Fibroblast of lung (primary cell): ENCODE data around the gene TMEM135. TPM values are rescaled to one million over a fixed set of nuclear protein-coding genes. Genes with fewer than 3 reads are reported as not detected.

Experiments
- DNase-seq, 2 donors: peaks; one replicate each; pipeline versions ENCODE4 v3.0.0 to v3.0.0-alpha.2; 2010; ENCODE audit warnings: low read depth in 2 of 2
- H2AFZ ChIP-seq: 2 replicates; pipeline ENCODE4 v1.5.1; 2012; ENCODE audit warnings: low read length, control low read depth, inconsistent platforms
- H3K27ac ChIP-seq: 2 replicates; pipeline ENCODE4 v1.5.1; 2011; ENCODE audit warnings: low read length, control low read depth; ENCODE audit not compliant: insufficient read depth
- H3K27me3 ChIP-seq: 2 replicates; pipeline ENCODE4 v1.5.1; 2011; ENCODE audit warnings: mild to moderate bottlenecking, low read length; ENCODE audit not compliant: control insufficient read depth, insufficient read depth
- H3K36me3 ChIP-seq: 2 replicates; pipeline ENCODE4 v1.5.1; 2011; ENCODE audit warnings: low read length; ENCODE audit not compliant: control insufficient read depth, insufficient read depth
- H3K4me1 ChIP-seq: 2 replicates; pipeline ENCODE4 v1.5.1; 2011; ENCODE audit warnings: low read length; ENCODE audit not compliant: control insufficient read depth, insufficient read depth; ENCODE audit errors: extremely low read depth
- H3K4me2 ChIP-seq: 2 replicates; pipeline ENCODE4 v1.5.1; 2011; ENCODE audit warnings: low read length, control low read depth; ENCODE audit not compliant: insufficient read depth; ENCODE audit errors: extremely low read depth
- H3K4me3 ChIP-seq, 4 experiments: fragments of 200-600 bp in 1 of 4; sonication (generic) in 1 of 4; replicated peaks in 1 of 4; 2 replicates each; pipeline ENCODE4 v1.5.1; 2011 to 2016; ENCODE audit warnings: low read length in 4 of 4, low read depth in 3 of 4, mild to moderate bottlenecking in 3 of 4, control low read depth in 2 of 4, inconsistent platforms in 1 of 4, mixed read lengths in 1 of 4; ENCODE audit not compliant: insufficient read depth in 1 of 4; ENCODE audit errors: control extremely low read depth in 1 of 4
- H3K79me2 ChIP-seq: 2 replicates; pipeline ENCODE4 v1.5.1; 2012; ENCODE audit warnings: mild to moderate bottlenecking, low read length, inconsistent platforms; ENCODE audit not compliant: control insufficient read depth, insufficient read depth
- H3K9ac ChIP-seq: 2 replicates; pipeline ENCODE4 v1.5.1; 2011; ENCODE audit warnings: mild to moderate bottlenecking, low read length, control low read depth; ENCODE audit not compliant: insufficient read depth
- H3K9me3 ChIP-seq: 2 replicates; pipeline ENCODE4 v1.5.1; 2012; ENCODE audit warnings: low read depth, low read length; ENCODE audit not compliant: control insufficient read depth, insufficient read depth
- H4K20me1 ChIP-seq: 2 replicates; pipeline ENCODE4 v1.5.1; 2011; ENCODE audit warnings: low read length; ENCODE audit not compliant: control insufficient read depth, insufficient read depth; ENCODE audit errors: extremely low read depth
- CTCF ChIP-seq, 2 donors: IDR thresholded peaks in 1 of 2; conservative IDR thresholded peaks in 1 of 2; 1 replicate in 1 of 2; 2 replicates in 1 of 2; pipeline ENCODE4 v1.5.1; 2011 to 2012; ENCODE audit warnings: low read length in 2 of 2, control low read depth in 1 of 2, inconsistent platforms in 1 of 2, low read depth in 1 of 2, mild to moderate bottlenecking in 1 of 2
- EZH2 ChIP-seq: IDR thresholded peaks from 2 replicates; pipeline ENCODE4 v1.5.1; 2012; ENCODE audit warnings: low read length, control low read depth, mild to moderate bottlenecking; ENCODE audit errors: missing control alignments
- polyA plus RNA-seq, 2 donors: library from polyadenylated mRNA; depleted of rRNA in 1 of 2; stranded (reverse) in 1 of 2; unstranded in 1 of 2; fragments of >200 nt; gene quantifications; 2 replicates each; pipeline ENCODE4 v1.2.1, GENCODE V29; 2011 to 2012; ENCODE audit warnings: missing spikeins in 1 of 2
- total RNA-seq: library from RNA; depleted of rRNA; stranded (reverse); fragments of >200 nt; gene quantifications from 2 replicates; pipeline ENCODE4 v1.2.1, GENCODE V29; 2014

The TMEM135 gene
- total and polyA plus RNA-seq, 2 donors (not counting 1 experiment from before 2014, with no cell fraction given) = 17.3 to 20.6 TPM

GRCh38 chr11:87235366-87235765 lies 197.6 kb downstream of the TMEM135 start:
- Histone ChIP-seq H4K20me1 (no peaks in the 10 kb centered on the region), H3K9me3 (no peaks in the 10 kb centered on the region), H3K27me3 (no peaks in the 10 kb centered on the region), H3K4me1 (no peaks in the 10 kb centered on the region), H3K27ac (no peak overlapping the region), H3K36me3 (no peaks in the 10 kb centered on the region), H3K9ac (no peak overlapping the region), H3K79me2 (no peaks in the 10 kb centered on the region), H2AFZ (no peak overlapping the region), H3K4me3 (no peak overlapping the region), H3K4me2 (no peak overlapping the region)
- no peak for TF ChIP-seq EZH2
- TF ChIP-seq CTCF (conservative IDR thresholded peaks at IDR 0.05 in 1 of 2, IDR thresholded peaks at IDR 0.05 in 1 of 2; ENCODE audit: low read depth in 1 of 2, low read length in 2 of 2) = no peak
- DNase-seq = no peak

DNA sequence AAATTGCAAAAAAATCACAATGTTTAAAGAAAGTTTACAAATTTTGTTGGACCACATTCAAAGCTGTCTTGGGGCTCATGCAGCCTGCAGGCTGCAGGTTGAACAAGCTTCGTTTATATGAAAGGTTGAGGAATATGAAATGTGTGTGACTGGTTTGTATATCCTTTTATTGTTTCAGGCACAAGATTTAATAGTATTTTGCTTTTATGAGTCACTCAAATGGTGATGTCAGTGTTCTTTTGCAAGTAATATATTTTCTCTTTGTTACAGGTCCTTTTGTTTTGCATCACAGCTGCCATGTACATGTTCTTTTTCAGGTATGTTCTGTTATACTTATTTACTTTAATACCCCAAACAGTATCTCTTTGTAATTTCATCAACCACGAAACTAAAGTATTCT lies 198.6 kb downstream of the TMEM135 start:
- no peaks in the 10 kb centered on the region for H3K36me3 ChIP-seq
- no peak overlapping the region for H3K4me3 ChIP-seq
- H3K4me2 ChIP-seq = no peak overlapping the region
- no peaks in the 10 kb centered on the region for H3K4me1 ChIP-seq
- no peaks in the 10 kb centered on the region for H3K9me3 ChIP-seq
- no peaks in the 10 kb centered on the region for H3K27me3 ChIP-seq
- no peak overlapping the region for H2AFZ ChIP-seq
- no peak overlapping the region for H3K27ac ChIP-seq
- TF ChIP-seq CTCF (conservative IDR thresholded peaks at IDR 0.05 in 1 of 2, IDR thresholded peaks at IDR 0.05 in 1 of 2; ENCODE audit: low read depth in 1 of 2, low read length in 2 of 2) (no peak), EZH2 (no peak)
- H4K20me1 ChIP-seq = no peaks in the 10 kb centered on the region
- no peaks in the 10 kb centered on the region for H3K79me2 ChIP-seq
- peak in 1 of 2 donors; percentile 23 for DNase-seq
- H3K9ac ChIP-seq = no peak overlapping the region

DNA sequence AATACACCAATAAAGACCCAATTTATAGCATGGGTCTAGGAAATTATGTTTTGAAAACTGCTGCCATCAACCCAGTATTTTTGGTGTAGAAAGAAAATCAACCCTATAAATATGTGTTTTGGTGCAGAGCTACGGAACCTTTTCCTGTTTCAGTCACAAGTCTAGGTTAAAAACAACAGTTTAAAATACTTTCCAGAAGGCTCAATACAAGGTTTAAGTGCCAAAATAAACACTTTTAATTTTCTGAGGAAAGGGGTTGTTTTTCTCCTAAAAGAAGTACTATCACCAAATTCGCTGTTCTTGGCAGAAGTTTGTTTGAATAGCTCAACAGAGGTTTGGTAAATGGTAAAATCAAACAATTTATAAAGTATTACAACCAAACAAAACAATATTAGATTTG lies 201.3 kb downstream of the TMEM135 start:
- DNase-seq = peak in 1 of 2 donors; percentile 26
- H3K4me1 ChIP-seq = no peaks in the 10 kb centered on the region
- H4K20me1 ChIP-seq = no peaks in the 10 kb centered on the region
- no peak overlapping the region for H3K27ac ChIP-seq
- no peak overlapping the region for H2AFZ ChIP-seq
- no peak overlapping the region for H3K4me3 ChIP-seq
- no peak for TF ChIP-seq EZH2
- no peak for TF ChIP-seq CTCF (conservative IDR thresholded peaks at IDR 0.05 in 1 of 2, IDR thresholded peaks at IDR 0.05 in 1 of 2; ENCODE audit: low read depth in 1 of 2, low read length in 2 of 2)
- no peaks in the 10 kb centered on the region for H3K27me3 ChIP-seq
- no peaks in the 10 kb centered on the region for H3K79me2 ChIP-seq
- H3K4me2 ChIP-seq = no peak overlapping the region
- H3K36me3 ChIP-seq = no peaks in the 10 kb centered on the region
- no peak overlapping the region for H3K9ac ChIP-seq
- no peaks in the 10 kb centered on the region for H3K9me3 ChIP-seq
